Hematopoietic multipotent progenitor cell treated with erythropoietin and hydrocortisone succinate and interleukin-3 and kit ligand, for 17 days (in vitro differentiated cells): ENCODE results near the gene UACA.

Source experiments
- DNase-seq: peaks from one replicate; pipeline ENCODE4 v3.0.0-alpha.2; 2015; ENCODE audit warnings: low spot score

UACA gene

GRCh38 chr15:70658641-70659040 lies 104.7 kb downstream of the UACA start:
- no peak for DNase-seq

- DNase-seq: no peak
These were observed 109.9 kb downstream of the UACA start for GRCh38 chr15:70653426-70653825.

- no peak for DNase-seq
These were observed 111.0 kb downstream of the UACA start for GRCh38 chr15:70652341-70652740.

GRCh38 chr15:70651303-70651845 lies 112.0 kb downstream of the UACA start:
- DNase-seq: no peak

GRCh38 chr15:70650567-70651302 lies 112.6 kb downstream of the UACA start:
- no peak for DNase-seq

GRCh38 chr15:70647396-70647795 lies 116.0 kb downstream of the UACA start:
- no peak for DNase-seq

- DNase-seq: no peak
These were observed 117.2 kb downstream of the UACA start for GRCh38 chr15:70646169-70646568.

- no peak for DNase-seq
These were observed 119.6 kb downstream of the UACA start for GRCh38 chr15:70643783-70644125.

- DNase-seq: no peak
These were observed 120.1 kb downstream of the UACA start for GRCh38 chr15:70643106-70643782.

GRCh38 chr15:70636540-70637165 lies 126.7 kb downstream of the UACA start:
- DNase-seq: no peak

GRCh38 chr15:70635895-70636294 lies 127.5 kb downstream of the UACA start:
- no peak for DNase-seq

- DNase-seq: no peak
These were observed 129.4 kb downstream of the UACA start for GRCh38 chr15:70633991-70634390.

GRCh38 chr15:70633103-70633831 lies 130.1 kb downstream of the UACA start:
- DNase-seq: no peak

GRCh38 chr15:70632491-70633102 lies 130.8 kb downstream of the UACA start:
- DNase-seq: no peak

GRCh38 chr15:70632079-70632478 lies 131.3 kb downstream of the UACA start:
- DNase-seq: no peak

GRCh38 chr15:70629735-70630273 lies 133.6 kb downstream of the UACA start:
- DNase-seq: no peak

GRCh38 chr15:70628549-70628896 lies 134.8 kb downstream of the UACA start:
- DNase-seq: no peak

- DNase-seq: no peak
These were observed 135.4 kb downstream of the UACA start for GRCh38 chr15:70627734-70628548.

GRCh38 chr15:70627322-70627721 lies 136.0 kb downstream of the UACA start:
- DNase-seq: no peak

- no peak for DNase-seq
These were observed 137.9 kb downstream of the UACA start for GRCh38 chr15:70625438-70625837.

- no peak for DNase-seq
These were observed 138.3 kb downstream of the UACA start for GRCh38 chr15:70625011-70625410.
